H9 (cell line): ENCODE measurements around the gene SMARCA2. TPM values are rescaled to one million over a fixed set of nuclear protein-coding genes. Genes with fewer than 3 reads are reported as not detected.

ENCODE experiments used
- DNase-seq: peaks from one replicate; pipeline ENCODE4 v3.0.0-alpha.2; 2017
- H2AFZ ChIP-seq: one replicate; pipeline ENCODE4 v1.6.1; 2013; ENCODE audit warnings: mild to moderate bottlenecking, low read length, control low read depth, moderate library complexity
- H2AK5ac ChIP-seq: 2 replicates; pipeline ENCODE4 v1.6.1; 2013; ENCODE audit warnings: low read length, control low read depth, mixed read lengths; ENCODE audit not compliant: insufficient read length
- H2BK120ac ChIP-seq: one replicate; pipeline ENCODE4 v1.6.1; 2013; ENCODE audit warnings: low read depth, mild to moderate bottlenecking, low read length, control low read depth, inconsistent platforms; ENCODE audit not compliant: poor library complexity, severe bottlenecking
- H2BK12ac ChIP-seq: 2 replicates; pipeline ENCODE4 v1.6.1; 2013; ENCODE audit warnings: low read length, control low read depth, mixed read lengths, low read depth; ENCODE audit not compliant: insufficient read length
- H2BK15ac ChIP-seq: 2 replicates; pipeline ENCODE4 v1.6.1; 2013; ENCODE audit warnings: low read depth, low read length, control low read depth
- H2BK20ac ChIP-seq: one replicate; pipeline ENCODE4 v1.6.1; 2013; ENCODE audit warnings: low read depth, mild to moderate bottlenecking, low read length, control low read depth, inconsistent platforms; ENCODE audit not compliant: poor library complexity, severe bottlenecking
- H2BK5ac ChIP-seq: 2 replicates; pipeline ENCODE4 v1.6.1; 2013; ENCODE audit warnings: low read length, control low read depth, mixed read lengths; ENCODE audit not compliant: insufficient read length
- H3K14ac ChIP-seq: 2 replicates; pipeline ENCODE4 v1.6.1; 2013; ENCODE audit warnings: low read length, control low read depth; ENCODE audit not compliant: insufficient read depth
- H3K18ac ChIP-seq: 2 replicates; pipeline ENCODE4 v1.6.1; 2013; ENCODE audit warnings: low read depth, mild to moderate bottlenecking, mixed read lengths, low read length, control low read depth; ENCODE audit not compliant: insufficient read length
- H3K23ac ChIP-seq: 2 replicates; pipeline ENCODE4 v1.6.1; 2013; ENCODE audit warnings: low read length, control low read depth, mixed read lengths, low read depth; ENCODE audit not compliant: insufficient read length
- H3K23me2 ChIP-seq: 2 replicates; pipeline ENCODE4 v1.6.1; 2013; ENCODE audit warnings: low read depth, mild to moderate bottlenecking, mixed read lengths, low read length, control low read depth; ENCODE audit not compliant: insufficient read length, poor library complexity, severe bottlenecking
- H3K27ac ChIP-seq: 2 replicates; pipeline ENCODE4 v1.5.1; 2013; ENCODE audit warnings: low read length, control low read depth, mixed read lengths, low read depth; ENCODE audit not compliant: insufficient read length
- H3K27me3 ChIP-seq: 2 replicates; pipeline ENCODE4 v1.6.1; 2013; ENCODE audit warnings: low read length, control low read depth, inconsistent platforms; ENCODE audit not compliant: insufficient read depth
- H3K4ac ChIP-seq: 2 replicates; pipeline ENCODE4 v1.6.1; 2013; ENCODE audit warnings: low read depth, mild to moderate bottlenecking, control low read depth, inconsistent platforms, low read length, moderate library complexity
- H3K4me1 ChIP-seq: 2 replicates; pipeline ENCODE4 v1.6.1; 2013; ENCODE audit warnings: low read length, control low read depth, inconsistent platforms; ENCODE audit not compliant: insufficient read depth
- H3K4me2 ChIP-seq: 2 replicates; pipeline ENCODE4 v1.6.1; 2013; ENCODE audit warnings: low read length, control low read depth, mixed read lengths; ENCODE audit not compliant: insufficient read length, insufficient read depth
- H3K56ac ChIP-seq: 2 replicates; pipeline ENCODE4 v1.6.1; 2013; ENCODE audit warnings: low read depth, mild to moderate bottlenecking, mixed read lengths, low read length, control low read depth; ENCODE audit not compliant: insufficient read length
- H3K79me1 ChIP-seq: 2 replicates; pipeline ENCODE4 v1.6.1; 2013; ENCODE audit warnings: low read depth, mild to moderate bottlenecking, moderate library complexity, low read length, control low read depth, inconsistent platforms; ENCODE audit not compliant: insufficient read depth, poor library complexity, severe bottlenecking
- H3K79me2 ChIP-seq: 2 replicates; pipeline ENCODE4 v1.6.1; 2013; ENCODE audit warnings: low read length, control low read depth, inconsistent platforms; ENCODE audit not compliant: insufficient read depth
- H3K9ac ChIP-seq: 2 replicates; pipeline ENCODE4 v1.6.1; 2013; ENCODE audit warnings: low read length, control low read depth, mixed read lengths; ENCODE audit not compliant: insufficient read length; ENCODE audit errors: extremely low read depth
- H3K9me3 ChIP-seq: one replicate; pipeline ENCODE4 v1.6.1; 2013; ENCODE audit warnings: low read depth, low read length, inconsistent platforms; ENCODE audit not compliant: control insufficient read depth
- H3T11ph ChIP-seq: one replicate; pipeline ENCODE4 v1.6.1; 2013; ENCODE audit warnings: mild to moderate bottlenecking, low read length, control low read depth, inconsistent platforms
- H4K20me1 ChIP-seq: one replicate; pipeline ENCODE4 v1.6.1; 2013; ENCODE audit not compliant: control insufficient read depth, insufficient read length, insufficient read depth
- H4K5ac ChIP-seq: 2 replicates; pipeline ENCODE4 v1.6.1; 2013; ENCODE audit warnings: low read depth, mild to moderate bottlenecking, mixed read lengths, low read length, control low read depth; ENCODE audit not compliant: insufficient read length
- H4K8ac ChIP-seq: replicated peaks from 2 replicates; pipeline ENCODE4 v1.6.1; 2013; ENCODE audit warnings: low read length, control low read depth, mixed read lengths, low read depth; ENCODE audit not compliant: insufficient read length
- H4K91ac ChIP-seq: 2 replicates; pipeline ENCODE4 v1.6.1; 2013; ENCODE audit warnings: low read depth, mild to moderate bottlenecking, moderate library complexity, mixed read lengths, low read length, control low read depth; ENCODE audit not compliant: insufficient read length
- H3K27ac Mint-ChIP-seq, 3 experiments: 2 replicates in 2 of 3; 3 replicates in 1 of 3; pipeline ENCODE4 v1.8.0; 2020 to 2021; ENCODE audit warnings: mixed read lengths in 3 of 3, mild to moderate bottlenecking in 1 of 3, moderate library complexity in 1 of 3
- H3K27me3 Mint-ChIP-seq: 2 replicates; pipeline ENCODE4 v1.8.0; 2021; ENCODE audit warnings: low read depth, mild to moderate bottlenecking, moderate library complexity, mixed read lengths
- H3K36me3 Mint-ChIP-seq, 3 experiments: 2 replicates in 2 of 3; 3 replicates in 1 of 3; pipeline ENCODE4 v1.8.0; 2020 to 2021; ENCODE audit warnings: low read depth in 3 of 3, mixed read lengths in 3 of 3; ENCODE audit not compliant: insufficient read depth in 1 of 3
- H3K4me1 Mint-ChIP-seq, 2 experiments: 2 replicates each; pipeline ENCODE4 v1.8.0; 2020; ENCODE audit warnings: mixed read lengths in 2 of 2
- H3K4me3 Mint-ChIP-seq, 2 experiments: 2 replicates in 1 of 2; 3 replicates in 1 of 2; pipeline ENCODE4 v1.8.0; 2020 to 2021; ENCODE audit warnings: mild to moderate bottlenecking in 2 of 2, mixed read lengths in 2 of 2, moderate library complexity in 1 of 2
- H3K9me3 Mint-ChIP-seq, 2 experiments: 2 replicates in 1 of 2; 3 replicates in 1 of 2; pipeline ENCODE4 v1.8.0; 2020; ENCODE audit warnings: mild to moderate bottlenecking in 2 of 2, mixed read lengths in 2 of 2, moderate library complexity in 1 of 2
- CTCF ChIP-seq: fragments of 200-600 bp; sonication (generic); conservative IDR thresholded peaks from 3 replicates; pipeline ENCODE4 v1.8.0; 2021; ENCODE audit warnings: antibody characterized with exemption, mild to moderate bottlenecking
- WGBS: extraction: QIAGEN DNeasy Blood & Tissue Kit; methylation state at CpG from one replicate; pipeline ENCODE4 v1.1.7; 2013; ENCODE audit warnings: missing lambda C conversion rate, low lambda C conversion rate, mixed read lengths; ENCODE audit not compliant: insufficient read length; ENCODE audit errors: extremely low coverage; 5-methylcytosine and 5-hydroxymethylcytosine counted together
- total RNA-seq: library from RNA; stranded (reverse); gene quantifications from 2 replicates; pipeline ENCODE4 v1.2.1, GENCODE V29; 2021

Gene SMARCA2
- total RNA-seq, 1 experiment from 2014 or later, result 15.3 TPM

- Histone ChIP-seq H4K20me1 (no peaks in the 10 kb centered on the region), H3K27me3 (no peaks in the 10 kb centered on the region), H2BK20ac (no peak overlapping the region), H2BK15ac (no peak overlapping the region), H3K4ac (no peak overlapping the region), H3K27ac (no peak overlapping the region), H3K18ac (no peak overlapping the region), H3K9ac (no peak overlapping the region), H3K4me1 (peaks cover under 1% of the 10 kb centered on the region; the same call in 1 of the 2 replicates), H3K79me1 (no peaks in the 10 kb centered on the region), H3K56ac (no peak overlapping the region), H2AK5ac (no peak overlapping the region), H4K5ac (no peak overlapping the region), H3K23me2 (no peaks in the 10 kb centered on the region), H4K91ac (no peak overlapping the region), H3K14ac (no peak overlapping the region), H3T11ph (no peak overlapping the region), H2BK5ac (no peak overlapping the region), H3K4me2 (no peak overlapping the region), H4K8ac (no peak overlapping the region), H2BK120ac (no peak overlapping the region), H2BK12ac (no peak overlapping the region), H2AFZ (no peak overlapping the region), H3K9me3 (no peaks in the 10 kb centered on the region), H3K79me2 (no peaks in the 10 kb centered on the region), H3K23ac (no peak overlapping the region)
- Mint-ChIP-seq H3K4me1 (peaks cover 15 to 24% of the 10 kb centered on the region in 2 experiments), H3K27ac (no peak overlapping the region), H3K4me3 (no peak overlapping the region), H3K36me3 (no peaks in the 10 kb centered on the region; a peak in 1 of 7 replicates), H3K9me3 (peaks cover 0 to 3% of the 10 kb centered on the region in 2 experiments; a peak in 1 of 5 replicates), H3K27me3 (peaks cover 1% of the 10 kb centered on the region; the same call in 1 of the 2 replicates)
- DNase-seq, result no peak
- no peak for TF ChIP-seq CTCF
- no CpG with 5 or more reads among the region's 2 CpGs for WGBS
These were observed 25.6 kb upstream of the SMARCA2 start for GRCh38 chr9:1989500-1989899.
